Immature natural killer cell (primary cell): Measurements from ENCODE around the gene CAMK2A. TPM values are rescaled to one million over a fixed set of nuclear protein-coding genes. Genes with fewer than 3 reads are reported as not detected.

ENCODE experiments used
- DNase-seq, 3 donors: peaks; one replicate each; pipeline ENCODE4 v3.0.0; 2022; ENCODE audit warnings: mixed read lengths in 1 of 3
- H3K27ac Mint-ChIP-seq, 6 donors: one replicate each; pipeline ENCODE4 v1.8.0; 2020; ENCODE audit warnings: mixed read lengths in 6 of 6, mild to moderate bottlenecking in 5 of 6, inconsistent platforms in 4 of 6, moderate library complexity in 3 of 6
- H3K27me3 Mint-ChIP-seq, 3 donors: one replicate each; pipeline ENCODE4 v1.8.0; 2020 to 2021; ENCODE audit warnings: low read depth in 3 of 3, mild to moderate bottlenecking in 3 of 3, mixed read lengths in 3 of 3, moderate library complexity in 3 of 3, inconsistent platforms in 1 of 3
- H3K36me3 Mint-ChIP-seq, 3 donors: one replicate each; pipeline ENCODE4 v1.8.0; 2020; ENCODE audit warnings: mixed read lengths in 3 of 3, inconsistent platforms in 2 of 3, mild to moderate bottlenecking in 2 of 3
- H3K4me1 Mint-ChIP-seq, 2 donors: one replicate each; pipeline ENCODE4 v1.8.0; 2020; ENCODE audit warnings: inconsistent platforms in 2 of 2, mild to moderate bottlenecking in 2 of 2, mixed read lengths in 2 of 2, moderate library complexity in 1 of 2
- H3K4me3 Mint-ChIP-seq, 5 donors: one replicate each; pipeline ENCODE4 v1.8.0; 2020; ENCODE audit warnings: mild to moderate bottlenecking in 5 of 5, mixed read lengths in 5 of 5, inconsistent platforms in 3 of 5, moderate library complexity in 3 of 5
- H3K9me3 Mint-ChIP-seq, 6 donors: one replicate each; pipeline ENCODE4 v1.8.0; 2020; ENCODE audit warnings: mild to moderate bottlenecking in 6 of 6, mixed read lengths in 6 of 6, inconsistent platforms in 4 of 6, moderate library complexity in 3 of 6
- polyA plus RNA-seq, 3 donors: library from polyadenylated mRNA; unstranded; fragments of 300-500 nt; fragmentation: Illumina TruSeq; gene quantifications; one replicate each; pipeline ENCODE4 v1.2.3, GENCODE V29; 2021

The CAMK2A gene
- polyA plus RNA-seq, 3 donors from 2014 or later = not detected

DNA sequence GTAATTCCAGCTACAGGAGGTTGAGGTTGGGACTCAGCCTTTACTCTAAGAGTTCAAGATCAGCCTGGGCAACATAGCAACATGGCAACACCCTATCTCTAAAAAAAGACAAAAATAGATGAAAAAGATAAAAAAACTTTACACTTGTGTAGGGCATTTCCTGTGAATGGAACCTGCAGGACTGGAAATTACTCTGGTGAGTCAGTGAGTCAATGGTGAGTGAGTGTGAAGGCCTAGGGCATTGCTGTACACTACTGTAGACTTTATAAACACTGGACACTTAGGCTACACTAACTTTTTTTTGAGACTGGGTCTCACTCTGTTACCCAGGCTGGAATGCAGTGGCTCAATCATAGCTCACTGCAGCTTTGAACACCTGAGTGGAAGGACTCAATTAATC, 32.6 kb upstream of the CAMK2A start:
- Mint-ChIP-seq H3K36me3 (no peaks in the 10 kb centered on the region), H3K4me3 (no peak overlapping the region), H3K27ac (no peak overlapping the region), H3K9me3 (no peaks in the 10 kb centered on the region), H3K27me3 (peaks cover 0 to 3% (median 3%) of the 10 kb centered on the region in 3 donors), H3K4me1 (peaks cover 7 to 8% of the 10 kb centered on the region in 2 donors)
- no peak for DNase-seq

DNA sequence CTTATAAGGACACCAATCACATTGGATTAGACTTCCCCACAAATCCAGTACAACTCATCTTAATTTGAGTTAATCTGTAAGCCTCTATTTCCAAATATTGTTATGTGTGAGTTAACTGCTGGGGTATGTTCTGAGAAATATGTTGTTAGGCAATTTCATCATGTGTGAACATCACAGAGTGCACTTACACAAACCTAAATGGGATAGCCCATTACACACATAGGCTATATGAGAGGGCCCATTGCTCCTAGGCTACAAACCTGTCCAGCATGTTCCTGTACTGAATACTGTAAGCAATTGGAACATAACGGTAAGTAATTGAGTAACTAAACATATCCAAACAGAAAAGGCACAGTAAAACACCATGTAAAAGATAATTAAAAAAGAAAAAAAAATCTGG, 32.2 kb upstream of the CAMK2A start:
- Mint-ChIP-seq H3K27ac (no peak overlapping the region), H3K9me3 (no peaks in the 10 kb centered on the region), H3K27me3 (peaks cover 0 to 3% (median 3%) of the 10 kb centered on the region in 3 donors), H3K36me3 (no peaks in the 10 kb centered on the region), H3K4me1 (peaks cover 7 to 8% of the 10 kb centered on the region in 2 donors), H3K4me3 (no peak overlapping the region)
- no peak for DNase-seq

DNA sequence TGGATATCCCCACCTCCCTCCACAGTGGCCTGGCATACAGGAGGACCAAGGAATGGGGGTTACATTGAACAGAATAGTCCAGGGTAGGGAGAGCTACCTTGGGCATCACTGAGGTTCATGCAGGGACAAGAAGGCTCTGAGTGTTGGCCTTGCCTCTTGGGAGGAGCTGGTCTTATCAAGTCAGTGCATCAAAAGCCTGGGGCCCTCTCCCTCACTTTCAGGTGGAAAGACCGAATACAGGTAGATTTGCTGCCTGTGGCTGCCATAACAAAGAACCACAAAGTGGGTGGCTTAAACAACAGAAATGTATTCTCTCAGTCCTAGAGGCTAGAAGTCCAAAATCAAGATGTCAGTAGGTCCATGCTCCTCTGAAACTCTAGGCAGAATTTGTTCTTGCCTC, 31.6 kb upstream of the CAMK2A start:
- Mint-ChIP-seq H3K9me3 (no peaks in the 10 kb centered on the region), H3K4me3 (no peak overlapping the region), H3K36me3 (no peaks in the 10 kb centered on the region), H3K27ac (no peak overlapping the region), H3K4me1 (peaks cover 7 to 8% of the 10 kb centered on the region in 2 donors), H3K27me3 (peaks cover 0 to 3% (median 3%) of the 10 kb centered on the region in 3 donors)
- DNase-seq = no peak

DNA sequence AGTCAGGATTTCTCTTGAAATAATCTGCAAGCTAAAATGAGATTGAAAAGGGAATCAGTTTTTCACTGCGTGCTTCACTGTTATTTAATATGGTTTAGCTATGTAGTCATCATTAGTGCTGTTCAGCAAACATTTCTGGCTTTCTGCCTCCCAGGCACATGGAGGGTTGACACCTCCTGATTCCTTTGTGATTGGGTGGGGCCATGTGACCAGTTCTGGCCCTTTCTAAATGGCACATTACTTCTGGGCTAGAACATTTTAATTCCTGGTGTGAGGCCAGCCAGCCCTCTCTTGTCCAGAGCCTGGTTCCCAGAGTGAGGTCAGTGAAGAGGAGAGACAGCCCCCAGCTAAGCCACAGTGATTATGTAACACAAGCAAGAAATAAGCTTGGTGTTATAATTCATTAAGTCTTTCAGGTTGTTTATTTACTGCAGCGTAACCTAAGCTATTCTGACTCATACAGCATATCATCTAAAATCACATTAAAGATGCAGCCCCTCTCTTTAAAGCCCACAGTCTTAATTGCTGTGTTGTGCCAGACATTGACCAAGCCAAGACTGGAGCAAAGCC, 30.6 kb upstream of the CAMK2A start:
- no peak overlapping the region for H3K27ac Mint-ChIP-seq
- H3K4me1 Mint-ChIP-seq = peaks cover 7 to 8% of the 10 kb centered on the region in 2 donors
- H3K4me3 Mint-ChIP-seq = no peak overlapping the region
- H3K9me3 Mint-ChIP-seq = no peaks in the 10 kb centered on the region
- peaks cover 2 to 3% (median 2%) of the 10 kb centered on the region in 3 donors for H3K27me3 Mint-ChIP-seq
- H3K36me3 Mint-ChIP-seq = no peaks in the 10 kb centered on the region
- no peak for DNase-seq

DNA sequence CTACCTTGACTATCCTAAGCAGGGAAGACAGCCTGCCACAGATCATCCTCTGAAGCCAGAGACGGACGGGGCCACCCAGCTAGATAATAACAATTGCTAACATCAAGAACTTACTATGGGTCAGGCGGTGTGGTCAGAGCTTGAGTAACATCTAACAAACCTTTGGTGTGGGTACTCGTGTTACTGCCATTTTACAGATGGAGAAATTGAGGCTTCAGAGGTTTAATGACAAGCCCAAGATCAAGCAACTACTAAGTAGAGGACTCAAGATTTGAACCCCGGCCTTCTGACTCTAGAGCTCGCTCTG, 29.9 kb upstream of the CAMK2A start:
- no peak overlapping the region for H3K27ac Mint-ChIP-seq
- DNase-seq = no peak
- H3K4me3 Mint-ChIP-seq = no peak overlapping the region
- no peaks in the 10 kb centered on the region for H3K9me3 Mint-ChIP-seq
- H3K4me1 Mint-ChIP-seq = peaks cover 7 to 8% of the 10 kb centered on the region in 2 donors
- H3K36me3 Mint-ChIP-seq = no peaks in the 10 kb centered on the region
- H3K27me3 Mint-ChIP-seq = peaks cover 2 to 3% (median 2%) of the 10 kb centered on the region in 3 donors

DNA sequence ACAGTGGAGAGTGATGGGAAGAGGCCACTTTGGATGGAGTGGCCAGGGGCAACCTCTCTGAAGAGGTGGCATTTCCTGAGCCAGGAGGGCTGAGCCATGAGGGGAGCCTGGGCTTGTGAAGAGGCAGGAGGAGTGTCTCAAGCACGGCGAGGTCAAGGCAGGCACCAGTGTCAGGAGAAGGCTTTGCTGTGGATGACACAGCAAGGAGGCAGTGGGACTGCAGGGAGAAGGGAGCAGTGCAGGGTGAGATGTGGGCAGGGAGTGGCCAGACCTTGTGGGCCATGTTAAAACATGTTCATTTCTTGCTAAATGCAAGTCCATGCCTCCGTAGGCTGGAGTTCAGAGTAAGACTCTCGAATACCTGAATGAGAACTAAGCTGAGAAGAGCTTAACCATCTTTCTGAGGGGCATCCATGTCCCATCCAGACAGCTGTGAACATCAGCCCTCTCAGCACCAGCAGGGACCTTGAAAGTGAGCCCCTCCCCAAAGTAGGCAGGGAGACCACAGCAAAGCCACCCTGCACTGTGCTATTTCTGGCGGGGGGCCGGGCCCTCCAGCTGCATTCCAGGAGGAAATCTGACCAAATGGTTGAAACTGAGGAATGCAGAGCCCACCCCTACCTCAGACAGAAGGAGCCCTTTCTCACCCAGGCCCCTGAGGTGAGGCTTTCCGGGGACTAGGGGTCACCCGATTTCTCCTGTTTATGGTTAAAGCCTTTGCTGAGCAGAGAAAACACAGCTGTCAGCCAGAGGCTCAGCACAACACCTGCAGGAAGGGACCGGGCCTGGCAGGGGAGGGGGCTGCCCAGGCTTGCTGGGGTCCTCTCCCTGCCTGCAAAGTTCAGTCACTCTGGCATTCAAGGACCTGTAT, 29.3 kb upstream of the CAMK2A start:
- Mint-ChIP-seq H3K4me1 (peaks cover 7 to 8% of the 10 kb centered on the region in 2 donors), H3K36me3 (no peaks in the 10 kb centered on the region), H3K27me3 (peaks cover 2 to 3% (median 2%) of the 10 kb centered on the region in 3 donors), H3K9me3 (no peaks in the 10 kb centered on the region), H3K27ac (no peak overlapping the region), H3K4me3 (no peak overlapping the region)
- DNase-seq = no peak

DNA sequence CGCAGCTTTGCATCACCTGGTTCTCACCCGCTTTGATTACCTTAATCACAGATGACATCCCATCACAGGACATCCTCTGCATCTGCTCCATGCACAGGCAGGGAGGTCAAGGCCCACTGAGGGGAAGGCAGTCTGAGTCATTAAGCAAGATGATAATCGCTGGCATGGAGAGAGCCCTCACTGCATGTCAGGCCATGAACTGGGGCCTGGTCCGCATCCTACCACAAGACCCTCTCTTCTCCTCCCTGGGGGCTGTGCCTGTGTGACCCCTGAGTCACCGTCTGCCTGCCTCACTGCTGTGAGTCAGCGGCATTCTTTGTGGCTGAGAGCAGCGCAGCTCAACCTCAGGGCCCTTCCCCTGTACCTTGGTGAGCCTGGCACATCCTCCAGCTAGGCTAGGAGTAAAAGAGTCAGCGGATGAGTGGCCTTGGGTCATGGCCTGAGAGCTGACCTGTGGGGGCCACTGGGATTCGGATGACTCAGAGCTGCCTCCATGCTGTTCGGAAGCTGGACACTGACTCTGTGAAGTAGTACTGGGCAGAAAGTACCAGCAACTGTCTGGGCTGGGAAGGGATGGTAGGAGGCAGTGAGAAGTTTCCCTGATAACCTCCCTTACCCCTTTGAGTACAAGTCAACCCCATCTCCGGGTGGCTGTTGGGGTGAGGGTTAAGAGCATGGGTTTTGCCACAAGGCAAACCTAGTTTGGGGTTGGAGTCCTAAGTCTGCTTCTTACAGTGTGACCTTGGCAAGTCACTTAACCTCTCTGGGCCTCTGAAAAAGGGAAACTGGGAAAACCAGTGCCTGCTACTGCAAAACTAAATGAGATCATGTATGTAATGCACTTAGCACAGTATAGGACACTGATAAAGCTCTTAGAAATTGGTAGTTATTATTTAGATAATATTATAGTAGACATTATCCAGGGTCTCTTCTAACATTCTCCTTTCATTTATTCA, 27.8 kb upstream of the CAMK2A start:
- Mint-ChIP-seq H3K27ac (no peak overlapping the region), H3K36me3 (no peaks in the 10 kb centered on the region), H3K4me3 (no peak overlapping the region), H3K4me1 (peaks cover 6 to 7% of the 10 kb centered on the region in 2 donors), H3K27me3 (peaks cover 2 to 3% (median 2%) of the 10 kb centered on the region in 3 donors), H3K9me3 (no peaks in the 10 kb centered on the region)
- DNase-seq = no peak

DNA sequence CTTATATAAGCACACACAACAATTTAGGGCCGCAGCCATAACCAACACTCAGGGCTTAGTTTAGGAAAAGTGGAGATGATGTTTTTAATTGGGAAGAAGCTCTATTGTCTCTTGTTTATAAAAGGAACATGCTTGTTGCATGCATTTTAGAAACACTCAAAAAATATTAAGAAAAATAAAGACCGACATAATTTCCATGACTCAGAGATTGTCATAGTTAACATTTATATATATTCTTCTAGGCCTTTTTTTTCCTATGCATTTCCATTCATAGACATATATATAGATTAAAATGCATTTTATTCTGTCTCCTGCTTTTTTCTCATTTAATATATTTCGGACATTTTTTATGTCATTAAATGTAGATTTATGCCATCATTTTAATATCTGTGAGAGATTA, 26.7 kb upstream of the CAMK2A start:
- Mint-ChIP-seq H3K4me1 (no peaks in the 10 kb centered on the region), H3K36me3 (no peaks in the 10 kb centered on the region), H3K27me3 (peaks cover 1 to 2% (median 2%) of the 10 kb centered on the region in 3 donors), H3K27ac (no peak overlapping the region), H3K4me3 (no peak overlapping the region), H3K9me3 (no peaks in the 10 kb centered on the region)
- no peak for DNase-seq

DNA sequence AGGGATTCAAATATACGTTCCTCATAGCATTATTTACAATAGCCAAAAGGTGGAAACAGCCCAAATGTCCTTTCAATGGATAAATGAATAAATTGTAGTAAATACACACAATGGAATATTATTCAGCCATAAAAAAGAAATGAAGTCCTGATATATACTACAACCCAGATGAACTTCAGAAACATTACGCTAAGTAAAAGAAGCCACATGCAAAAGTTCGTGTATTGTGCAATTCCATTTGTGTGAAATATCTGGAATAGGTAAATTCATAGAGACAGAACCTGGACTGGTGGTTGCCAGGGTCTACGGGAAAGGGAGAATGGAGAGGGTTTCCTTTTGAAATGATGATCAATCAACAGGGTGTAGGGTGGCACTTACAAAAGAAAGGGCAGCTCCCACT, 25.7 kb upstream of the CAMK2A start:
- H3K4me3 Mint-ChIP-seq = no peak overlapping the region
- H3K4me1 Mint-ChIP-seq = no peaks in the 10 kb centered on the region
- peaks cover 2 to 3% (median 2%) of the 10 kb centered on the region in 3 donors for H3K27me3 Mint-ChIP-seq
- DNase-seq = no peak
- no peaks in the 10 kb centered on the region for H3K9me3 Mint-ChIP-seq
- H3K36me3 Mint-ChIP-seq = no peaks in the 10 kb centered on the region
- no peak overlapping the region for H3K27ac Mint-ChIP-seq

DNA sequence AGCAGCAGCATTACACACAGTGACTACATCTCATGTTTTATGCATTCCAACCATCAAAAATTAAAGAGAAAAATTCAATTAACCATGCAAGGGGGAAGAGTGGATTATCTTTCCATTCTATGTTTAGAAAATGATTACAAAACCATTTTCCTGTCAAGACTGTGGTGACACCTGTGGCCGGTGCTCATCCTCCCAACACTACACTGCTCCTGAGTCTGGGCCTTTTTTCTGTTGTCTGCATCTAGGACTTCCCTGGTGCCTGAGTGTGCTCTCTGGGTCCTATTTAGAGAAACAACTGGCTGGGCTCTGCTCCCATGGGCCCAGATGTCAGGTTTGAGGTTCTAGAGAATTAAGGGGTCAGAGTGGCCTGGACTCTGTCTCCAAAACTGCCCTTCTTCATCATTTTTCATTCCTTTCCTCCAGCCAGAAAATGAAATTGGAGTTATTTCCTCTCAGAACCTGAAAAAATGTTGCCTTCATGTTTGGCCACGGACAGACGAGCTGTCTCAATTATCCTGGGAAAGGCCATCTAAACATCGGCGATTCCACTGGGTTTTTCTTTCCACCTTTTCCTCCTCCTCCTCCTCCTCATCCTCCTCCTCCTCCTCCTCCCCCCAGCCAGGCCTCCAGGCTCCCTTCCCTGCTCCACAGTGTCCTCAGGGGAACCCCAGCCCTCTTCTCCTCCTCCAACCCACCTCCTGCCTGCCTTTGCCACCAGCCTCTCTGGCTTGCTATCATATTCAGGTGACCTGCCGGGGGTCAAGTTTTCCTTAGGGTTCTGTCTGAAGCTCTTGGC, 24.5 kb upstream of the CAMK2A start:
- H3K9me3 Mint-ChIP-seq = no peaks in the 10 kb centered on the region
- H3K4me1 Mint-ChIP-seq = no peaks in the 10 kb centered on the region
- DNase-seq = no peak
- no peaks in the 10 kb centered on the region for H3K36me3 Mint-ChIP-seq
- H3K27me3 Mint-ChIP-seq = peaks cover 0 to 3% (median 3%) of the 10 kb centered on the region in 3 donors
- H3K27ac Mint-ChIP-seq = no peak overlapping the region
- H3K4me3 Mint-ChIP-seq = no peak overlapping the region

DNA sequence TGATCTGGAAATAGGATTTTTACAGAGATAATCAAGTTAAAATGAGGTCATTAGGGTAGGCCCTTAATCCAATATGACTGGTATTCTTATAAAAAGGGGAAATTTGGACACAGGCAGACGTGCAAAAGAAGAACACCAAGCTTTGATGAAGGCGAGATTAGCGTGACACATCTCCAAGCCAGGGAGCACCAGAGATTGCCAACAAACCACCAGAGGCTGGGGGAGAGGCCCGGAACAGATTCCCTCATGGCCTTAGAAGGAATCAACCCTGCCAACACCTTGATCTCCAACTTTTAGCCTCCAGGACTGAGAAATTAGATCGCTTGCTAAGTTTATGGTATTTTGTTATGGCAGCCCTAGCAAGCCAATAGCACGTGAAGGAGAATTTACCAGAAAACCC, 23.9 kb upstream of the CAMK2A start:
- peaks cover 0 to 3% (median 3%) of the 10 kb centered on the region in 3 donors for H3K27me3 Mint-ChIP-seq
- H3K36me3 Mint-ChIP-seq = no peaks in the 10 kb centered on the region
- no peaks in the 10 kb centered on the region for H3K4me1 Mint-ChIP-seq
- no peaks in the 10 kb centered on the region for H3K9me3 Mint-ChIP-seq
- H3K27ac Mint-ChIP-seq = no peak overlapping the region
- DNase-seq = no peak
- no peak overlapping the region for H3K4me3 Mint-ChIP-seq

DNA sequence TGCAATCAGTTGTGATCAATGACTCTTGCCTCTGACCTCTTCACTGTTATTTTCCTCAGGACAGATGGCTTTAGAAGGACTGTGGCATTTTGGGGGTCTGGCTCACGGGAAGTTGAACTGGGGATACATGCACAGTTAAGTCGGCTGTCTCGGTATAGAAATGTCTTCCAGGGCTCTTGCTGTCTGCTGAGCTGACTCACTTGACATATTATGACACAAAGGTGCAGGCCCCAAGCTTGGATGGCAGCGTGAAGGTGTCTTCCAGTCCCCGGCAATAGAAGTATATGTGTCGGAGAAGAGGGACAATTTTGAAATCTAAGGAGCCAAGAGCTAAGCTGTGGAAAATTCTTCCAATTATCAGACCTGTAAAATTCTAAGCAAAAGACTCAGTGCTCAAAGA, 22.9 kb upstream of the CAMK2A start:
- no peak overlapping the region for H3K27ac Mint-ChIP-seq

DNA sequence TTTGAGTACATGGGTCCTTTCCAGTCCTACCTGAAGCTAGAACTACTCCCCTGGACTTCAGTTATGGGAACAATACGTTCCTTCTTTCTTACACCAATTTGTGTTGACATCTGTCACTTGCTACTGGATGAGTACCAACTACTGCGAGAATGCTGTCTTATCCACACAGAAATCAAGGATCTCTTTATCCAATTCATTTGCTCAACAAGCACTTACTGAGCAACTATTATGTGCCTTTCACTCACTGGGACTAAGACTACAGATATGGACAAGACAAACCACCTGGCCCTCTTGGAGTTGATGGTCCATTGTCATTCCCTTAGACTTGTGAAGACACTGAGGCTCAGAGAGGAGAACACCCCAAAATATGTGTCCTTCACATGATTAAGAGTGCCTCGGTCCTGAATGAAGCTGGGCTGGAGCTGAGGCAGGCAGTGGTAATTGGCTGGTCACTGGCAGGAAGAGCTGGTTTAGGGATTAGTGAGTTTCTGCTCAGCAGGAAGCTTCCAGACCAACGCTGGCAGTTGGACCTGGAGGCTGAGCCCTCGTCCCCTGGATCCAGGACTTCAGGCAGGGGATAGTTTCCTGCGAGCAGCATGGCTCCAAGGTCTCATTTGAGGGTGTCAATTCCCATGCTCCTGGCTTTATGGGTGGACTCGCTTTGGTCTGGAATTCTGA, 21.6 kb upstream of the CAMK2A start:
- peaks cover under 1% of the 10 kb centered on the region in 2 donors for H3K4me1 Mint-ChIP-seq
- no peak for DNase-seq
- H3K27ac Mint-ChIP-seq = no peak overlapping the region
- H3K36me3 Mint-ChIP-seq = no peaks in the 10 kb centered on the region
- H3K27me3 Mint-ChIP-seq = peaks cover 0 to 3% (median 3%) of the 10 kb centered on the region in 3 donors
- H3K9me3 Mint-ChIP-seq = no peaks in the 10 kb centered on the region
- H3K4me3 Mint-ChIP-seq = no peak overlapping the region

More for the DNA sequence above, 22.9 kb upstream of the CAMK2A start:
- Mint-ChIP-seq H3K4me3 (no peak overlapping the region), H3K9me3 (no peaks in the 10 kb centered on the region), H3K4me1 (no peaks in the 10 kb centered on the region), H3K36me3 (no peaks in the 10 kb centered on the region), H3K27me3 (peaks cover 0 to 3% (median 3%) of the 10 kb centered on the region in 3 donors)
- no peak for DNase-seq
